ENCODE data around the gene GNPAT. TPM values are rescaled to one million over a fixed set of nuclear protein-coding genes. Genes with fewer than 3 reads are reported as not detected.

Gene GNPAT
- total RNA-seq, 2 experiments from 2014 or later, result 56.2 to 60.3 TPM

DNA sequence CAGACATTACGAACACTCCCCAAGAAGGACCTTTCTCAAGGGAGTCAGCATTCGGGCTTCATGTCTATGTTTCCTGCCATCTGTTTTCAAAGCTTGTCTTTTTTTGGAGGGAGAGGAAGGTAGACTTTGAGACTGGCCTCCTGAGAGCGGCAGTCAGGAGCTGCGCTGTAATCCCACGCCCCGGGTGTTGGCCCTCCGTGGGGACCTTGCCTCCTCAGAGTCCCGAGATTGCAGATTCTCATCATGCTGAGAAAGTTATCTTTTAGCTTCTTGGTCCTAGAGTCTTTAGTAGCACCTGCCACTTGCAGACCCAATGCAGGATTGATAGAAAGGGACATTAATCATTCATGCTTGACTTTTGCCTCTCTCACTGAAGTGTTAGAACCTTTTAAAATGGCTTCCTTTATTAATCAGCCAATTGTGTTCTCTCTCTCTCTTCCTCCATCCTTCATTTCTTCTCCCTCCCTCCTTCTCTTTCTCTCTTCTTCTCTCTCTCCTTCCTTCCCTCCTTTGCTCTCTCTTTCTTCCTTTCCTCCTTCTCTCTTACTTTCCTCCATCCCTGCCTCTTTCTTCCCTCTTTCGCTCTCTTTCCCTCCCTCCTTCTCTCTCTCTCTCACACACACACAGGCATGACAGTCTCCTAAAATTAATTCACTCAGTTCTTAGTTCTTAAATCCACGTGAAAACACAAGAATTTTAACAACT, 25.2 kb upstream of the GNPAT start:
- ChIA-PET CTCF (interaction anchor here (1.4 kb wide), 1 partner anchor 574 kb away, joined by 3 read pairs; no protein-coding TSS in a partner anchor), POLR2A (interaction anchor here (0.6 kb wide), 1 partner anchor 25 kb away, joined by 5 read pairs; no protein-coding TSS in a partner anchor)
- no peak overlapping the region for H3K27ac Mint-ChIP-seq

DNA sequence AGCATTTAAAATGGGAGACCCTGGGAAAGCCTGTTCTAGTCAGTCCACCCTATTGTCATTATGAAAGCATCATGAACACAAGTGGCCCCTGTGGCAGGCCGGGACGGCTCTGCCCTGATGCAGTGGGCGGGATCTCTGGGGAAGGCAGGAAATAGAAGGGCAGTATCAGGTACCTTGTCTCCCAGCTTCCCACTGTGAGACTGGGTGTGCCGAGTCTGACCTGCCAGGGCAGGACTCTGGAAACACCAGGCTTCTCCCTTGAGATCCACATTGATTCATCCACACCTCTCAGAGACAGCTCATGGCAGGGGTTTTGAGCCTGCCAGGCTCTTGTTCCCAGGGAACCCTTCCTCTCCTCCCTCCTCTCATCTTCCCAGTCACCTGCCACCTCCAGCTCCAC, 24.5 kb upstream of the GNPAT start:
- peak; percentile 13 for DNase-seq
- intact Hi-C loops (cut with micrococcal nuclease), result loop anchor here (10.0 kb wide), 1 partner anchor 172 kb away; the partner anchor contains the start of gene FAM89A
- Mint-ChIP-seq H3K36me3 (peaks cover under 1% of the 10 kb centered on the region), H3K9me3 (no peaks in the 10 kb centered on the region), H3K27me3 (no peaks in the 10 kb centered on the region), H3K4me1 (ENCODE audit: low read depth) (peaks cover 7% of the 10 kb centered on the region), H3K27ac (no peak overlapping the region), H3K4me3 (no peak overlapping the region)
- CTCF ChIA-PET, result no interaction called here
- POLR2A ChIA-PET, result no interaction called here

More for the DNA sequence above, 25.2 kb upstream of the GNPAT start:
- H3K9me3 Mint-ChIP-seq, result no peaks in the 10 kb centered on the region
- no peak for DNase-seq
- peaks cover 12% of the 10 kb centered on the region for H3K4me1 Mint-ChIP-seq (ENCODE audit: low read depth)
- no peaks in the 10 kb centered on the region for H3K36me3 Mint-ChIP-seq
- intact Hi-C loops (cut with micrococcal nuclease), result loop anchor here (10.0 kb wide), 1 partner anchor 171 kb away; the partner anchor contains the start of gene FAM89A
- H3K27me3 Mint-ChIP-seq, result no peaks in the 10 kb centered on the region
- H3K4me3 Mint-ChIP-seq, result no peak overlapping the region

DNA sequence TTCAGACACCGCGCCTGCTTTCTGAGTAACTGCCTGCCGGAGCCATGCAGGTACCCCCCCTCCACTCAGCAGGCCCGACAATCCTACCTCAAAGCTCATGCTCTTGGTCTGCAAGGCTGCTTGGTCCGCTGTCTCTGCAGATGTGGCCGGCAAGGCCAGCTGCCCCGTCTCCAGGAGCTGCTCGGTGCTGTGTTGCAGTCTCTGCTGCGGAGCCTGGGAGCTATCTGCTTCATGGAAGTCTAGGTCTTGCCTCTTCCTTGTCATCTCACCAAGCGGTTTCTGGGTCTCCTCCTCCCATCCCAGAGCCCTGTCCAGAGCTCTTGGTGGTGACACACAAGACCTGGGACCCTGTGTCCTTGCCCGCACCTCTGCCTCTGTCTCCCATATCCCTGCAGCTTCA, 24.0 kb upstream of the GNPAT start:
- DNase-seq, result no peak
- H3K4me1 Mint-ChIP-seq (ENCODE audit: low read depth), result peaks cover 6% of the 10 kb centered on the region
- no peaks in the 10 kb centered on the region for H3K27me3 Mint-ChIP-seq
- ChIA-PET POLR2A (no interaction called here), CTCF (no interaction called here)
- H3K36me3 Mint-ChIP-seq, result peaks cover 2% of the 10 kb centered on the region
- H3K27ac Mint-ChIP-seq, result no peak overlapping the region
- no peaks in the 10 kb centered on the region for H3K9me3 Mint-ChIP-seq
- intact Hi-C loops (cut with micrococcal nuclease), result loop anchor here (10.0 kb wide), 1 partner anchor 172 kb away; the partner anchor contains the start of gene FAM89A
- H3K4me3 Mint-ChIP-seq, result no peak overlapping the region

DNA sequence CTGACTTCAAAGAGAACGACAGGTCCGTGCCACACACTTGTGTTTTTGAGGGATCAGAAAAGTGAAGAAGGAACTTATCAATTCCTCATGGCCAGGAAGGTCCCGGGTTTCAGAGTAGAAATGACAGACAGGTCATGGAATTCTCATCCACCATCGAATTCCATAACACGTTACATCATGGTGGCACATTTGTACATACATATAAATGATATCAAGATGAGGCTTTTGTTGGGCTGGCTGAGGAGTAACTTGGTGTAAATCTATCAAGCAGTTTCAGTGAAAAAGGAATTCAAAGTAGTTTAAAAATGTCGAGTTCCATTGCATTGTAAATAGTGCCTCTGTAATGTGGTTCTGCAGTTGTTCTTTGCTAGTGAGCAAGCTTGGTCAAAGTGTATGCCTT, 22.9 kb upstream of the GNPAT start:
- Mint-ChIP-seq H3K9me3 (no peaks in the 10 kb centered on the region), H3K27ac (no peak overlapping the region), H3K36me3 (peaks cover 6% of the 10 kb centered on the region), H3K4me1 (ENCODE audit: low read depth) (peaks cover 6% of the 10 kb centered on the region), H3K27me3 (no peaks in the 10 kb centered on the region), H3K4me3 (no peak overlapping the region)
- intact Hi-C loops (cut with micrococcal nuclease), result loop anchor here (10.0 kb wide), 1 partner anchor 173 kb away; the partner anchor contains the start of gene FAM89A
- DNase-seq, result no peak
- ChIA-PET CTCF (no interaction called here), POLR2A (no interaction called here)

DNA sequence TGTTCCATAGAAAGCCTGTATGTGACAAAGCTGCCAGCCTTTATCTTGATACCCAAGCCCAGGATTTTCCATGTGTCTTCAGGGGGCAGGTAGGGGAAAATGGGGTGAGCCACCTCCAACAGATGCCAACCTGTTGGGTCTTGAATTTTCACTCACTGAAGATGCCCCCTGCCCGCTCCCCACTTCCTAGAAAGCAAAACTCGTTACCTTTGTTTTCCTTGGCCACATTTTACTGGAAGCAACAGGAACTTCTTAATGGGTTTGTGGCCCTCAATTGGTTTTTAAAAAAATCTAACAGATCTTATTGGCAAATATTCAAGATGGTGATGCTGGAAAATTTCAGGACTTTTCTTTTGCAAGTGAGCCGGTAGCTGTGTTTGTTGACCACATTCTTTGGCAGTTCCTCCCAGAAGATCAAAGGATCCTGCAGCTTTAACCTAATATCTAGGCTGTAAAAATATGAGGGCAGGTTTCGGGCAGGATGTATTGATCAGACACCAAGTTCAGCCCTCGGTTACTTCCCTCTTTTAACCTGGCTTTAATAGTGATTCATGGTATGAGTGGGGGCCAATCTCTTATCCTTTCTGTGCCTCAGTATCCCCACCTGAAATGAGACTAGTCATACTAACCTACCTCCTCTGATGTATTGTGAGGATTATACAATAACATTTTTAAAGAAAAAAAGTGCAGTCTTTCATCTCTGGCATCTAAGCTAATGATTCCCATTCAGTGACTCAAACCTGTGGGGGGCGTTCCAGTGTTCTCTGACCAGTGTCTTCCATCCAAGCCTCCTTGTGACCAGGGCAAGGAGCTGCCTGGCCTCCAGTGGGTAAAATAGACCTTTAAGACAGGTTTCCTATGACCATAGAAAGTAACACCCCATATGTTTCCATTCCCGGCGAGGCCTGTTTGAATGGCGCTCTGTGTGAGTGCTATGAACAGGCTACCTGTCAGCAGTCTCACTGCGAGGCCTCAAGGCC, 21.3 kb upstream of the GNPAT start:
- H3K4me3 Mint-ChIP-seq, result no peak overlapping the region
- no peaks in the 10 kb centered on the region for H3K27me3 Mint-ChIP-seq
- H3K27ac Mint-ChIP-seq, result no peak overlapping the region
- peaks cover 6% of the 10 kb centered on the region for H3K4me1 Mint-ChIP-seq (ENCODE audit: low read depth)
- ChIA-PET POLR2A (no interaction called here), CTCF (interaction anchor here (0.9 kb wide), 1 partner anchor 20 kb away, joined by 3 read pairs; no protein-coding TSS in a partner anchor)
- intact Hi-C loops (cut with micrococcal nuclease), result loop anchor here (10.0 kb wide), 1 partner anchor 175 kb away; the partner anchor contains the start of gene FAM89A
- no peaks in the 10 kb centered on the region for H3K9me3 Mint-ChIP-seq
- no peak for DNase-seq
- H3K36me3 Mint-ChIP-seq, result peaks cover 15% of the 10 kb centered on the region

DNA sequence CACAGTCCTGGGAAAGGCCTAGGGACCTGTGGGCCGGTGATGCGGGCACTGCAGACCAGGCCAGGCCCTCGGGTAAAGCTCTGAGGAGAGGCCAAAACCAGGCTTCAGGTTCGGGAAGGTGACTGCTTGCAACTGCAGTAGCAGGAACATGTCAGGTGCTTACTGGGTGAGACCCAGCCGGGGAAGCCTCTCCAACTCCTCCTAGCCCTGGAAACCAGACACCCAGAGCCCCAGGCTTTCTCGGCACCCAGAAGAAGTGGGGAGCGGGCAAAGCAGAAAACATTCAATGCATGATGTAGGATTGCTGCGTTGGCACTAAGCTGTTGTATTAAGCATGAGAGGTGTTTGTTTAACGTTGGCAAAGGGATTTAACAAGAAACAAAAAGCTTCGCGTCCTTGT, 20.2 kb upstream of the GNPAT start:
- ChIA-PET CTCF (no interaction called here), POLR2A (no interaction called here)
- Mint-ChIP-seq H3K36me3 (peaks cover 22% of the 10 kb centered on the region), H3K4me1 (ENCODE audit: low read depth) (peaks cover 3% of the 10 kb centered on the region), H3K9me3 (no peaks in the 10 kb centered on the region), H3K4me3 (no peak overlapping the region), H3K27ac (no peak overlapping the region), H3K27me3 (no peaks in the 10 kb centered on the region)
- no peak for DNase-seq
- intact Hi-C loops (cut with micrococcal nuclease), result no loop called here

DNA sequence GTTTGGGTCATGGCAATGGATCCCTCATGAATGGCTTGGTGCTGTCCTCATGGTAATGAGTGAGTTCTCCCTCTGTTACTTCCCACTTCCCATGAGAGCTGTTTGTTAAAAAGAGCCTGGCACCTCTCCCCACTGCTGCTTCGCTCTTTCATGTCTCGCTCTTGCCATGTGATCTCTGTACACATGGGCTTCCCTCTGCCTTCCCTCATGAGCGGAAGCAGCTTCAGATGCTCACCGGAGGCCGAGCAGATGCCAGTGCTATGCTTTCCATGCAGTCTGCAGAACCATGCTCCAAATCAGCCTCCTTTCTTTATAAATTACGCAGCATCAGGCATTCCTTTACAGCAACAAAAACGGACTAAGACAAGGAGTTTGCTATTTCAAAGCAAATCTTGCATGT, 14.9 kb upstream of the GNPAT start:
- Mint-ChIP-seq H3K36me3 (peaks cover 39% of the 10 kb centered on the region), H3K9me3 (no peaks in the 10 kb centered on the region), H3K4me1 (ENCODE audit: low read depth) (peaks cover 4% of the 10 kb centered on the region), H3K27ac (no peak overlapping the region), H3K4me3 (no peak overlapping the region), H3K27me3 (no peaks in the 10 kb centered on the region)
- DNase-seq, result no peak
- intact Hi-C loops (cut with micrococcal nuclease), result no loop called here
- CTCF ChIA-PET, result no interaction called here
- POLR2A ChIA-PET, result no interaction called here

DNA sequence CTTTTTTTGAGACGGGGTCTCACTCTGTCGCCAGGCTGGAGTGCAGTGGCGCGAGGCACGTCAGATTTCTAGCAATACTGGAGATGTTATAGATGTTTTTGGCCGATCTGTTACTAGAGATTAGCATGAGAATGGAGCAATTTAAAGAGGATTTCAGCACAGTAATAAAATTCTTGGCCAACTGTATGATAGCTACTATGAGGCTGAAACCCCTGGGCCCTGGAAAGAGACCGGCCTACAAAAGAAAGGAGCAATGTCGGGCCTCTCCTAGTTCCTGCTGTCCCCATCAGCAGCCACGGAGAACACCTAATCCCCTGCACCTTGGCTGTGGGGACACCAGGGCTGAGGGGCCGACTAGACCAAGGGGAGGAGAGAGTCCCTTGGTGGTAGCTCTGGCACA, 9.5 kb upstream of the GNPAT start:
- Mint-ChIP-seq H3K27me3 (no peaks in the 10 kb centered on the region), H3K27ac (no peak overlapping the region), H3K4me1 (ENCODE audit: low read depth) (peaks cover 26% of the 10 kb centered on the region), H3K9me3 (no peaks in the 10 kb centered on the region), H3K36me3 (peaks cover 28% of the 10 kb centered on the region), H3K4me3 (no peak overlapping the region)
- ChIA-PET POLR2A (no interaction called here), CTCF (interaction anchor here (0.6 kb wide), 1 partner anchor 1570 kb away, joined by 3 read pairs; no protein-coding TSS in a partner anchor)
- DNase-seq, result no peak
- intact Hi-C loops (cut with micrococcal nuclease), result no loop called here

DNA sequence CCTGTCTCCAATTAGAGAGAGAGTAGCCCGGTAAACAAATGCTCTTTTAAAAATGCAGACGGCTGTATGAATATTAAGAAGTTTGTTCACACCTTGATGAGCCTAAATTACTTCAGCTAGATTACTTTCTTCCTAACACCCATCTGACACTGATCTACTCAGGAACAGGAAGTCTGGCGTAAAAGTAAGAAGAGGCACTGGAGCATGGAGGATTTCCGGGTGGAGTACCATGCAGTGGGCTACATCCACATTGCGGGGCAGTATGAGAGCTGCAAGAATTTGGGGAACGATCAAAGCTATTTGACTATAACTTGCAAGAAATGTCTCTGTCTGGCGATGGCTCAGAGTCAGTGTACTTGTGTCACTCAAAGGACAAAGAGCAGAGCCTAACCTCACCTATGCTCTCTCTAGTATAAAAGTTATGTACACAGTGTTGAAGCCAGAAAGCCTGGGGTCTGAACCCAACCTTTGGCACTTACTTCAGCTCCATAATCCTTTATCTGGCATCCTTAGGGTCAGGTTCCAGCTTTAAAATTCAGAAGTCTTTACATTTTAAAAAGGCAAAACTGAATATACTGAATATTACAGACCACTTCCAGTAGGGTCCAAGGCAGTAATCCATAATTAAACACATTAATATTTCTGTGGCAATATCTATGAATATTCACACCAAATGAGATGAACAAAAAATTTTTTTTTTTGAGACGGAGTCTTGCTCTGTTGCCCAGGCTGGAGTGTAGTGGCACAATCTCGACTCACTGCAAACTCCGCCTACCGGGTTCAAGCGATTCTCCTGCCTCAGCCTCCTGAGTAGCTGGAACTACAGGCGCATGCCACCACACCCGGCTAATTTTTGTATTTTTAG, 7.9 kb upstream of the GNPAT start:
- no peaks in the 10 kb centered on the region for H3K9me3 Mint-ChIP-seq
- H3K27ac Mint-ChIP-seq, result no peak overlapping the region
- H3K4me3 Mint-ChIP-seq, result no peak overlapping the region
- intact Hi-C loops (cut with micrococcal nuclease), result no loop called here
- H3K27me3 Mint-ChIP-seq, result no peaks in the 10 kb centered on the region
- no peak for DNase-seq
- CTCF ChIA-PET, result no interaction called here
- peaks cover 27% of the 10 kb centered on the region for H3K36me3 Mint-ChIP-seq
- H3K4me1 Mint-ChIP-seq (ENCODE audit: low read depth), result peaks cover 33% of the 10 kb centered on the region
- POLR2A ChIA-PET, result interaction anchor here (1.4 kb wide), 1 partner anchor 9 kb away, joined by 5 read pairs; no protein-coding TSS in a partner anchor

DNA sequence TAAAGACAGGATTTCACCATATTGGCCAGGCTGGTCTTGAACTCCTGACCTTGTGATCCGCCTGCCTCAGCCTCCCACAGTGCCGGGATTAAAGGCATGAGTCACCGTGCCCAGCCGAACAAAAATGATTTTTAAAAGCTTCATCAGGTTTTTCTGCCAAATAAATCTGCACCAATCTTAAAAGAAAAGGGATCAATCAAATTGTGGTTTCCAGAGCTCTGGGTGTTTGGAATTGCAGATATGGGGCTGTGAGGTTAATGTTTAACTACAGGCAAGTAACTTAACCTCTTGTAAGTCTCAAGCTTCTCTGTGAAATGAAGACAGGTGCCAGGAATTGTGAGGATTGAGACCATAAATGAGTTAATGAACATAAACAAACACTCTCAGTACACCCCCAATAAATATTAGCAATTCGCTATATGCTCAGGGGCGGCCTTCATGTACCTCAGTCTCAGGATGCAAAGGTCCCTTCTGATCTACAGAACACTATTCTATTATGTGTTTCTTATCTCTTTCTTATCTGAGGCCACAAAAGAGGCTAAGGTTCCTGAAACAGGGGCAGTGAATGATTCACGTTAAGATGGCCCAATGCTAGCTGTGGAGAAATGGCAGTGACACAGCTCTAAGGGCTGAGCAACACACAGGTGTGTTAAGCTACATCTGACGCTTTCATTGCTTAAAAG, 7.1 kb upstream of the GNPAT start:
- POLR2A ChIA-PET, result no interaction called here
- DNase-seq, result no peak
- Mint-ChIP-seq H3K4me3 (no peak overlapping the region), H3K27ac (no peak overlapping the region), H3K36me3 (peaks cover 33% of the 10 kb centered on the region), H3K9me3 (no peaks in the 10 kb centered on the region), H3K27me3 (no peaks in the 10 kb centered on the region), H3K4me1 (ENCODE audit: low read depth) (peaks cover 37% of the 10 kb centered on the region)
- CTCF ChIA-PET, result no interaction called here
- intact Hi-C loops (cut with micrococcal nuclease), result no loop called here

DNA sequence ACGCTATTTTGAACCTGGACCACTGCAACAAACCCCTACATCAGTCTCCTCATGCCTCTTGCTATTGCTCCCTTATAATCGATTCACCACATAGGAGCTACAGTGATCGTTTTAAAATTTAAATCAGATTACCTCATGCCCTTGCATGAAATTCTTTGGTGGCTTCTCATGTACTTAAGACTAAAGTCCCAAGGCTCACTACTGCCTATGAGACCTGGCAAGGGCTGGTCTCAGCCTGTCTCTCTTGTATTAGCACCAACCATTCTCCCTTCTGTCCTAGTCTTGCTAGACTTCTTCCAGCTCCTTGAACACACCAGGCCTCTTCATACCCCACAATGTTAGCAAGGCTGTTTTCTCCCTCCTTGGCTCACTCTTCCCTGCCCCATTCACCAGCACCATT, 6.5 kb upstream of the GNPAT start:
- peaks cover 36% of the 10 kb centered on the region for H3K36me3 Mint-ChIP-seq
- ChIA-PET CTCF (no interaction called here), POLR2A (no interaction called here)

More for the DNA sequence above, 6.5 kb upstream of the GNPAT start:
- peaks cover 39% of the 10 kb centered on the region for H3K4me1 Mint-ChIP-seq (ENCODE audit: low read depth)
- no peak overlapping the region for H3K4me3 Mint-ChIP-seq
- H3K27ac Mint-ChIP-seq, result no peak overlapping the region
- intact Hi-C loops (cut with micrococcal nuclease), result no loop called here
- DNase-seq, result no peak
- H3K27me3 Mint-ChIP-seq, result no peaks in the 10 kb centered on the region
- no peaks in the 10 kb centered on the region for H3K9me3 Mint-ChIP-seq
